Right lobe of liver (tissue), 6 donors: ENCODE data around the gene SLC7A5. TPM values are rescaled to one million over a fixed set of nuclear protein-coding genes. Genes with fewer than 3 reads are reported as not detected.
"Not testable (repeated sequence)": the region's sequence is repeated elsewhere in the genome, so short reads cannot be mapped to it uniquely, and the experiment has no call there.

Source experiments
- ATAC-seq, 4 donors: fragments of 200-7000 bp; cut with Tn5 transposase; one replicate each; pipeline ENCODE4 v1.9.1; 2020; ENCODE audit warnings: mild to moderate bottlenecking in 4 of 4, moderate library complexity in 4 of 4
- DNase-seq, 3 donors: peaks; one replicate each; pipeline ENCODE4 v3.0.0-alpha.2; 2020
- H3K27ac ChIP-seq, 3 donors: fragments of 200-600 bp; one replicate each; pipeline ENCODE4 v1.8.0; 2022
- H3K27me3 ChIP-seq, 2 donors: fragments of 200-600 bp; one replicate each; pipeline ENCODE4 v1.8.0; 2022
- H3K36me3 ChIP-seq, 4 donors: fragments of 200-600 bp; sonication (generic) in 1 of 4; one replicate each; pipeline versions ENCODE4 v1.5.1 to v1.8.0; 2017 to 2022; ENCODE audit warnings: control low read depth in 1 of 4
- H3K4me1 ChIP-seq, 4 donors: fragments of 200-600 bp; sonication (generic) in 1 of 4; one replicate each; pipeline versions ENCODE4 v1.5.1 to v1.8.0; 2017 to 2022; ENCODE audit warnings: control low read depth in 1 of 4
- H3K4me3 ChIP-seq, 3 donors: fragments of 200-600 bp; one replicate each; pipeline ENCODE4 v1.8.0; 2022
- H3K9me3 ChIP-seq, 4 donors: fragments of 200-600 bp; sonication (generic) in 1 of 4; one replicate each; pipeline versions ENCODE4 v1.5.1 to v1.8.0; 2017 to 2022; ENCODE audit warnings: control low read depth in 1 of 4
- POLR2A ChIP-seq: fragments of 450-650 bp; IDR thresholded peaks from one replicate; pipeline ENCODE4 v1.6.1; 2017; ENCODE audit warnings: antibody characterized with exemption, mild to moderate bottlenecking
- WGBS: methylation state at CpG from one replicate; pipeline ENCODE4 v1.1.6; 2018; ENCODE audit warnings: low coverage, low lambda C conversion rate; ENCODE audit not compliant: insufficient coverage; ENCODE audit errors: missing lambda C conversion rate; 5-methylcytosine and 5-hydroxymethylcytosine counted together
- intact Hi-C, 2 donors: fragments of 100-400 bp; cut with DNase I; formaldehyde crosslinking; loops; one replicate each; pipeline versions ENCODE4 v1.11.2 to v1.14.1; 2022
- total RNA-seq, 6 experiments: library from RNA; depleted of rRNA in 2 of 6; stranded (reverse); fragments of >200 nt in 2 of 6; fragmentation: NEBNext Ultra II Directional in 3 of 6; extraction: Animal tissue kit (Norgen Biotek cat#: 25700) in 3 of 6; gene quantifications; one replicate each; pipeline versions ENCODE4 v1.1.0 to v1.2.4, GENCODE V29; 2016 to 2023
- TF ChIP-seq, protein P1 (sequence below), 4 donors: fragments of 200-600 bp in 3 of 4; fragments of 450-650 bp in 1 of 4; IDR thresholded peaks; one replicate each; pipeline versions ENCODE4 v1.5.1 to v1.8.0; 2016 to 2022; ENCODE audit warnings: antibody characterized with exemption in 4 of 4, mild to moderate bottlenecking in 2 of 4
- donor health status: DM: no; HTN: yes; CAD: no.
- donor health status: DM: no; HTN: no; CAD: no.
- donor health status: DM: no; HTN: no; CAD: no.
- donor health status: DM: no; HTN: yes; CAD: no.
- donor health status: DM: no; HTN: yes; CAD: no.

The SLC7A5 gene
- total RNA-seq, 6 experiments from 2014 or later: 7.0 to 16.3 (median 12.4) TPM

DNA sequence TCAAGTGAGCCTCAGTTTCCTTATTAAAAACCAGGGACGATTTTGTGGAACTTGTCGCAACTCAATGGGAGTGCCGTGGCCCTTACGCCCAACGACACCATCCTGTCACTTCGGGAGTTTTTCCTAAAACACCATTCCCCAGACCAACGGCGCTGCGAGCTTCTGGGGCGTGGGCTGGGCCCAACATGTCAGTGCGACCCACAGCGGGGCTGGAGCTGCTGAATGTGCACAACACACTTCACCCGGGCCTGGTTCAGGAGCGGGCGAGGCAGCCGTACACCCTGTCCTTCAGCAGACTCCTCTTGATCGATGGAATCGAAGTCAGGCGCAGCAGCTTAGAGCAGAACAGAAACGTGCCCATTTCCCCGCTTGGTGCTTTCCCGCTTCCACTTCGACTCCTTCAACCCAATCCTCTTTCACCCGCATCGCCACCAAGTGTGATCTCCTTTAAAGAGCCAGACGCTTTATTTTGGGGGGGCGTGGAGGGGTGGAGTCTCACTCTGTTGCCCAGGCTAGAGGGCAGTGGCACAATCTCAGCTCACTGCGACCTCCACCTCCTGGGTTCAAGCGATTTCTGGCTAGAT lies 13.2 kb upstream of the SLC7A5 start:
- TF ChIP-seq, protein P1, sequence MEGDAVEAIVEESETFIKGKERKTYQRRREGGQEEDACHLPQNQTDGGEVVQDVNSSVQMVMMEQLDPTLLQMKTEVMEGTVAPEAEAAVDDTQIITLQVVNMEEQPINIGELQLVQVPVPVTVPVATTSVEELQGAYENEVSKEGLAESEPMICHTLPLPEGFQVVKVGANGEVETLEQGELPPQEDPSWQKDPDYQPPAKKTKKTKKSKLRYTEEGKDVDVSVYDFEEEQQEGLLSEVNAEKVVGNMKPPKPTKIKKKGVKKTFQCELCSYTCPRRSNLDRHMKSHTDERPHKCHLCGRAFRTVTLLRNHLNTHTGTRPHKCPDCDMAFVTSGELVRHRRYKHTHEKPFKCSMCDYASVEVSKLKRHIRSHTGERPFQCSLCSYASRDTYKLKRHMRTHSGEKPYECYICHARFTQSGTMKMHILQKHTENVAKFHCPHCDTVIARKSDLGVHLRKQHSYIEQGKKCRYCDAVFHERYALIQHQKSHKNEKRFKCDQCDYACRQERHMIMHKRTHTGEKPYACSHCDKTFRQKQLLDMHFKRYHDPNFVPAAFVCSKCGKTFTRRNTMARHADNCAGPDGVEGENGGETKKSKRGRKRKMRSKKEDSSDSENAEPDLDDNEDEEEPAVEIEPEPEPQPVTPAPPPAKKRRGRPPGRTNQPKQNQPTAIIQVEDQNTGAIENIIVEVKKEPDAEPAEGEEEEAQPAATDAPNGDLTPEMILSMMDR (IDR thresholded peaks at IDR 0.05): no peak
- TF ChIP-seq POLR2A: no peak
- DNase-seq (no peak), ATAC-seq (no peak)
- intact Hi-C loops: no loop called here
- 87% methylated on average over 11 of the region's 29 CpGs for WGBS
- peaks cover 0 to 15% (median 0%) of the 10 kb centered on the region in 4 donors for H3K4me1 ChIP-seq
- no peak overlapping the region for H3K4me3 ChIP-seq
- no peaks in the 10 kb centered on the region for H3K36me3 ChIP-seq
- no peaks in the 10 kb centered on the region for H3K27me3 ChIP-seq
- H3K27ac ChIP-seq: no peak overlapping the region
- H3K9me3 ChIP-seq: no peaks in the 10 kb centered on the region

GRCh38 chr16:87881324-87882200 lies 12.3 kb upstream of the SLC7A5 start:
- Histone ChIP-seq H3K36me3 (no peaks in the 10 kb centered on the region), H3K27ac (no peak overlapping the region), H3K9me3 (no peaks in the 10 kb centered on the region), H3K27me3 (no peaks in the 10 kb centered on the region), H3K4me3 (no peak overlapping the region), H3K4me1 (peaks cover 0 to 15% (median 0%) of the 10 kb centered on the region in 4 donors)
- intact Hi-C loops: no loop called here
- no peak for TF ChIP-seq POLR2A
- TF ChIP-seq, protein P1 (IDR thresholded peaks at IDR 0.05): no peak
- WGBS: 19% methylated on average over 13 of the region's 24 CpGs
- DNase-seq (no peak), ATAC-seq (peak; percentile 6 to 42 (median 22))

DNA sequence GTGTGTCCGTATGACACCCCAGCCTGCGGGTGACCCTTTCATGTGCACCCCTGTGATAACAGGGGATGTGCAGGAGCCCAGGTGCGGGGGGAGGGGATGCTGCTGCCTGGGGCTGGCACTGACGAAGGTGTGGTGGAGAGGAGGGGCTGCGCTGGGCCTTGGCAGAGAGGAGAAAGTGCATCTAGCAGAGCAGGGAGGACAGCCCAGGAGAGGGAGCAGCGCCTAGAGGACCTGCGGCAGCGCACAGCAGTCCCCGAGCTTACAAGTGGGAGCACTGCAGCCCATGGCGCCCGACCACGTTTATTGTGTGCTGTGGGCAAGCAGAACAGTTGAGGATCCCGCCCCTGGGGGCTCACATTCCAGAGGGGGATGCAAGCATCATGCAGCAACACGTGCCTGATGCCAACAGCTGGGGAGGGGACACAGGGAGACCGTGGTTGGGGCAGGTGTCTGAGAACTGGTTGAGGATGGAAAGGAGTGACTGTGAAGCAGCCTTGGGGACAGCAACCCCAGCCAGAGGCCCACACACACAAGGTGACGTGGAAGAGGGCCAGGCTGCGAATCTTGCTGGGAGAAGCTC lies 10.9 kb upstream of the SLC7A5 start:
- intact Hi-C loops: no loop called here
- WGBS: 41% methylated on average over 6 of the region's 17 CpGs
- no peak for DNase-seq
- H3K4me1 ChIP-seq: peaks cover 0 to 9% (median 0%) of the 10 kb centered on the region in 4 donors
- ATAC-seq: peak; percentile 9 to 34 (median 17)
- H3K4me3 ChIP-seq: no peak overlapping the region
- no peaks in the 10 kb centered on the region for H3K36me3 ChIP-seq
- no peak for TF ChIP-seq POLR2A
- TF ChIP-seq, protein P1 (IDR thresholded peaks at IDR 0.05): no peak
- no peak overlapping the region for H3K27ac ChIP-seq
- H3K9me3 ChIP-seq: no peaks in the 10 kb centered on the region
- no peaks in the 10 kb centered on the region for H3K27me3 ChIP-seq

GRCh38 chr16:87879411-87880013 lies 10.2 kb upstream of the SLC7A5 start:
- H3K4me3 ChIP-seq, H3K36me3 ChIP-seq, ATAC-seq, intact Hi-C loops, DNase-seq, H3K27me3 ChIP-seq, H3K4me1 ChIP-seq, H3K27ac ChIP-seq, H3K9me3 ChIP-seq: not testable (repeated sequence)
- 100% methylated on average over 1 of the region's 5 CpGs for WGBS
